Effector CD4-positive, alpha-beta T cell (primary cell): Measurements from ENCODE around the gene COL5A1.

Source experiments
- DNase-seq: peaks from one replicate; pipeline ENCODE4 v3.0.0-alpha.2; 2020

Gene COL5A1

GRCh38 chr9:134885679-134886412 lies 244.2 kb downstream of the COL5A1 start:
- DNase-seq: no peak

GRCh38 chr9:134886413-134886913 lies 244.9 kb downstream of the COL5A1 start:
- no peak for DNase-seq

GRCh38 chr9:134887219-134887618 lies 245.6 kb downstream of the COL5A1 start:
- no peak for DNase-seq

- DNase-seq: no peak
Observed at GRCh38 chr9:134887686-134888602, 246.3 kb downstream of the COL5A1 start.

- no peak for DNase-seq
Observed at GRCh38 chr9:134888603-134889190, 247.1 kb downstream of the COL5A1 start.

GRCh38 chr9:134889386-134890154 lies 248.0 kb downstream of the COL5A1 start:
- no peak for DNase-seq

- DNase-seq: no peak
Observed at GRCh38 chr9:134890155-134890495, 248.5 kb downstream of the COL5A1 start.

- DNase-seq: no peak
Observed at GRCh38 chr9:134891053-134891452, 249.4 kb downstream of the COL5A1 start.

- DNase-seq: no peak
Observed at GRCh38 chr9:134891713-134892112, 250.1 kb downstream of the COL5A1 start.

- no peak for DNase-seq
Observed at GRCh38 chr9:134892221-134892620, 250.6 kb downstream of the COL5A1 start.

GRCh38 chr9:134892820-134893420 lies 251.3 kb downstream of the COL5A1 start:
- DNase-seq: no peak
